Pons (tissue), 1 donor: ENCODE measurements around the gene ARPP21.
"Not testable (repeated sequence)": the region's sequence is repeated elsewhere in the genome, so short reads cannot be mapped to it uniquely, and the experiment has no call there.

Experiments used
- DNase-seq: peaks from one replicate; pipeline ENCODE4 v3.0.0-alpha.2; 2016; ENCODE audit warnings: low spot score

The ARPP21 gene

GRCh38 chr3:35639254-35640186, at the start of gene ARPP21:
Gene ARPP21, plus strand, starts transcription at chr3:35639525. Its CDS starts 42,227 bp downstream, at chr3:35681752.
- no peak for DNase-seq

DNA sequence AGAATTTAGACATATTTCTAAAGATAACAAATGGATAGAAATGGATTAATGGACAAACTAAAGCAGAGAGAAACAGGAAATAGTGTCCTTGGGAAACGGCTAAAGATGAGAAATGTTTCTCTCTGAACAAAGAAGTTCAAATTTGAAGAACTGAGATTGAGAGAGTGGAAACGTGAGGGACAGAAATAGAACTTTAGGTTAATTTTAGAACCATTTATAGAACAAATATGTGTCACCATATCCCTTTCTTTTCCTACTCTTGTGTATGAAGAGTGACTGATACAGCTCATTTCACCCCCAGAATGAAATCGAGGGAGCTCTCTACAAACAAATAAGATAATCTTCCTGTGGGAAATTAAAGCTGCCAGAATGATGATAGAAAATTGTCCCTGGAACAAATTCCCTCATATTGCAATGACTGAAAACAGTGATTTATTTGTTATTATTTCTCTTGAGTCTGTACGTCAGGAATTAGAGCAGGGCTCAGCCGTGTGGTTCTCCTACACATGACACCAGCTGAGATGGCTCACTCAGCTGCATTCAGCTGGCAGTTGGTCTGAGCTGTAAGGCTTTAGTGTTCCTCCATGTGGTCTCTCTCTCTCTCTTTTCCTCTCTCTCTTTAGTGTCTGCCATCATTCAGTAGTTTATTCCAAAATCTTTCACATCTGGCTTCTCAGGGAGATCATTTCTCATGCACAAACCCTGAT, 46.6 kb upstream of the ARPP21 start:
- DNase-seq: no peak

DNA sequence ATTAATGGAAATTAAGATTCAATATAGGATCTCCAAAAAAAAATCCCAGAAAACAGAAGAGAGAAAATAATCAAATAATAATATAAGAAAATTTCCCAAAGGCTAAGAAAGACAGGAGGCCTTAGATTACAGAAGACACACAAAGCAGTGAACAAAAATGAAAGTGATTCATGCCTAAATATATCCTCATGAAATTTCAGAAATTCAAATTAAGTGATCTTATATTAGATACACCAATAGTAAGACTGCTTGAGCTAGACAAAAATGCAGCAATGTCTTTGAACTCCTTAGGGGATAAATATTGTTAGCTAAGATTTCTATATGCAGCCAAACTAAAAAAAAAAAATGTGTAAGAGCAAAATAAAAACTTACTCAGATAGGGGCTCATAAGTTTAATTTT, 44.6 kb upstream of the ARPP21 start:
- no peak for DNase-seq

GRCh38 chr3:35596335-35596995, 42.9 kb upstream of the ARPP21 start:
- DNase-seq: peak; percentile 93

DNA sequence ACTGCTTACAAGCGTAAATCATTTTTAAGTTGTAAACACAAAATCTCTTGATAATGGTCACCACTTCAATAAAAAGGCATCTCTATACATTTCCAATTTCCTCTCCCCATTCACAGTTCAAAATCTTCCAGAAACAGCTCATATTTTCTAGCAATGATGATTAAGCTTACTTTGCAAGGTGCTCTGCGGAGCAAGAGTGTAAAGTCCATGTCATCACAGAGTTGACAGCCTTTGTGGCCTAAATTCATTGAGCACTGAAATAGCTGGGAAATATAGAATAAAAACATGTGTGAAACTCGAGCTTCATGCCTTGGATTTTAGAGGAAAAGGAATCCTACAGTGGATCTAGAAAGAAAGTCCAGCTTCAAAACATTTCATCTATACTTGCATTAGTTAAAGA, 41.8 kb upstream of the ARPP21 start:
- DNase-seq: no peak

- DNase-seq: no peak
These were observed 40.5 kb upstream of the ARPP21 start for GRCh38 chr3:35598804-35599203.

GRCh38 chr3:35601959-35602358, 37.4 kb upstream of the ARPP21 start:
- no peak for DNase-seq

- no peak for DNase-seq
These were observed 36.9 kb upstream of the ARPP21 start for GRCh38 chr3:35602395-35602936.

DNA sequence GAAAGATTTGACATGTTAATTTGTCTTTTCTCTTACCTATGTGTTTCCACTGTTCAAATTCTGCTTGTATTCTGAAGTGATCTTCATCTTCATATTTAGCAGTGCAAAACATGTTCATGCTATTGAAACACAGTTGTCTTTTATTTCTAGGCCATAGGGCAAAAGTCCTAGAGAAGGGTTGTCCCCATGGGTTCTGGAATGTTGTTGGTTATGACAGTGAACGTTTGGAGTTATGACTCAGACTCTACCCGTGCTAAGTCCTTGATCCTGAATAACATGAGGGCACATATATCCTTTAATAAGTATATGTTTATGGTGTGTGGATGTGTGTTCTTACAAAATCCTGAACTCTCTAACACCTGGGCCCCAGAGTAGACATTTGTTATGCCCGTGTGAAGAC, 23.0 kb upstream of the ARPP21 start:
- no peak for DNase-seq

- DNase-seq: no peak
These were observed 22.0 kb upstream of the ARPP21 start for GRCh38 chr3:35617370-35617769.

GRCh38 chr3:35620238-35620637, 19.1 kb upstream of the ARPP21 start:
- DNase-seq: not testable (repeated sequence)

DNA sequence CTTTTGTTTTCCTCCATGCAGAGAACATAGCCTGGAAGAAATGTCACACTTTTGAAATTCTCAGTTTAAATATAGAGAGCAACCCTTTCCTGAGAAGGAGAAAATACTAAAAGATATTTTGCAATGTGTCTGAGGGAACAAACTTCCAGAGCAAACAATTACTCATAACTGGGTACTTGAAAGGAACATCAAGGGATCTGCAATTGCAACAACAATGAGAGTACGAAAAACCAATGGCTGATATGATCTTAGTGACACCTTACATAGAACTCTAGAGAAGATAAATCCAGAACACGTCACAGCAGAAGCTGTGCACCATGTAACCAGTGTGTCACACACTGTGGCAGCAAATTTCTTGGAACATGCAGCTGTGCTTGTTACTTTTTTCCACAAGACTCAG, 14.6 kb upstream of the ARPP21 start:
- DNase-seq: no peak

- DNase-seq: no peak
These were observed 5.8 kb upstream of the ARPP21 start for GRCh38 chr3:35633332-35634124.

- DNase-seq: no peak
These were observed 3.9 kb upstream of the ARPP21 start for GRCh38 chr3:35635407-35635806.

DNA sequence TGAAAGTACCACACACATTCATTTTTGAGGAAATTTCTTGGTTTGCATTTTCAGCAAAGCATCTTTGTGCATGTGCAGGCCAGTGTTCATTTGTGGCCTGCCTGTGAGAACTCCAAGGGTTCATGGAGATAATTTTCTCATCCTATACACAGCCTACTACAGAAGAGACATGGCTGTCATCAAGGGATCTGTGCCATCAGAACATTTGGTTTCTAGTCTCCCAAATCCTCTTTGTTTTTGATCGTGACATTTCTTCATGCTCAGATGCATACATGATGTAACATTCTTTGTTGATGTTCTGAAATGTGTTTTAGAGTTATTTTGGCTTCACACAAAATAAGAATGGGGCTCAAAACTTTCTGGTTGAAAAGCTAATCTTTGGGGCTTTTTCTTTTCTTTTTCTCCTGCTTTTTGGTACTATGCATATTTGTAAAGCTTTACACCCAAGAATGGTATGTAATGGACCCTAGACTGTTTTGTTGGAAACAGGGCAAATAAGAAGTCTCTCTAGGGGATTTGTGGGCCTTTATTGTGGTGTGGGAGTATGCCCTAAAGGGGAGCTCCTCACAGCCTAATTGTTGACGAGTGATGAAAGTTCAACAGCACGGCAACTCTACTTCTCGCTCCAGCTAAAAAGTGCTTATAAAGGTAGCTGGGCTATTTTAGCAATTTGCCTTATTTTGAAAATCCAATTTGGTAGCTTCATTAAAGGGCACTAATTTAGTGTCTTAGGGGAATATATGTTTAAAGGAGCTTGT, 3.2 kb upstream of the ARPP21 start:
- no peak for DNase-seq

GRCh38 chr3:35638251-35638979, 910 bp upstream of the ARPP21 start:
- DNase-seq: no peak

GRCh38 chr3:35638980-35639253, 408 bp upstream of the ARPP21 start:
- no peak for DNase-seq

DNA sequence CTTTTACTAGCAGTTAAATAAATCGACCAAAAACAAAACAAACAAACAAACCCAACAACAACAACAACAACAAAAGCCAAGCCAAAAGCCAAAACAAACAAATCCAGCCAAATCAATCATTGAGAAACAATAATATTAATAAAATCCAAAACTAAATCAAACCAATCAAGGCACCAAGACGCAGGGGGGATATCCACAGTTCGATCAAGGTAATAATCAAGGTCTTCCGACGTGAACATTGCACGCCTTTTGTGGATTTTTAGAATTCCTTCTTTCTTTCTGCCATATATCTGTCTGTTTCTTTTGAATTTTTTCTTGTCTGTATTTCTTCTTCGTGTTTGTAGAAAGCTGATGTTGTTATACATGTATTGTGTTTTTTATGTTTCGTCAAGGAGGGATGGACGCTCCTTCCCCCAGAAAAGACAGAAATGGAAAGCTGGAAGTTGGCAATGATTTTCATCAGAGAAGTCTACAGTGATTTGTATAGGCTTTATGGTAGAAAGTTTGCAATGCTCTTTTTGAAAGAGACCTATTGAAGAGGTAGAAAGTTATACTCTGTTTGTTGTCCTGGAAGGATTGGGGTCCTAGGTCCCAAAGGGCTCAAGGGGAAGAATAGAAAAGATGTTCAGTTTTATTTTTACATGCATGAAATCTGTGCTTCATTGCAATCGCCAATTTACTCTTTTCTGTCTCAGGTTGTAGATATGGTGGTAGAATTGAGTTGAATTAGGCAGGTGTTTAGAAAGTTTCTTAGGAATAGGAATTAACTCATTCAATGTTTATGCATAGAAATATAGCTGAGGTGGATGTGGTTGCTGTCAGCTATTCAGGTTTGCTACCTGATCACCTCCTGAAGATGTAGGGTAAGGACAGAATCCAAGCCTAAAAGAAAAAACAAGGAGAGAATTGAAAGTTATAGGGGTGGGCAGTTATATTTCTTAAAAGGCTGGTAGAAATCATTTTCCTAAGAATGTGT, 1.2 kb downstream of the ARPP21 start:
- no peak for DNase-seq

DNA sequence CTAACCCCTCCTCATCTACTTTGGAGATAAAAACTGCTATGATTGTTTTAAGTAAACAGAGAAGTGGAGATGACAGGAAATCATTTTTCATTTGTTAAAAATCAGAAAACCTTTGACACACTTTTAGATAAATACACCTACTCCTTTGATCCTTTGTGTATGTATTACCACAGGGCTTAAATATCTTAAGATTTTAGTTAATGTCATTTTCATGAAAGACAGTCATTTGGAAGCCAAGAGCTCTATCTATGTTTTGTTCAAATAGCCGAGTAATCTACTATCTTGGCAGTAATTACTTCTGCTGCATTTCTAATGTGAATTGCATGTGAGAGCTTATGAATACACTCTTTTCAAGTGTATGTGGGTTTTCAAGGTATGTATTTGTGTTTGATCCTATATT, 2.0 kb downstream of the ARPP21 start:
- DNase-seq: no peak
